ENCODE results near the gene SLC24A4.

The SLC24A4 gene

DNA sequence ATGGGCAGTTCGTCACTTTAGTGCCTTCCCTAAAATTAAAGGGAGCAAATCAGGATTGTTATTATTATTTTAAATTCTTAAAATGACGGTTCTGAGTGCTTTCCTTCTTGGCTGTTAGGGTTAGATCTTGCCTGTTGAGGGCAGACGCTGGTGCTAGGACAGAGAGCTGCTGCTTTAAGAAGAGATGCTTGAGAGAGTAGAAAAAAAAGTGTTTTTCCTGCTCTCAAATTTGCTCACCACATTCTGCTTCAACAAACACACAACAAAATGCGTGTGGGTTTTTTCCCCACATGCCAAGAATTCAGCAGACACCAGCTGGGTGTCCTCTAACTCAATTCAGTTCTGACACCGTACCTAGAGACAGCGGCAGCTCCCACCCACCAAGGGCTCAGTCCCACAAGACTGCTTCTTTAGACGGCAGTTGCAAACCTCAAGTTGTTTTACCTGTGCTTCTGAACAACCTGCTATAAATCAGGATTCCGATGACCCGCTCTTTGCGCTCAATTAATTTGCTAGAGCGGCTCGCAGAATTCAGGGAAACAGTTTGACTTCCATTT lies 114.8 kb downstream of the SLC24A4 start:
- no peak for DNase-seq (ENCODE audit: low spot score)

DNA sequence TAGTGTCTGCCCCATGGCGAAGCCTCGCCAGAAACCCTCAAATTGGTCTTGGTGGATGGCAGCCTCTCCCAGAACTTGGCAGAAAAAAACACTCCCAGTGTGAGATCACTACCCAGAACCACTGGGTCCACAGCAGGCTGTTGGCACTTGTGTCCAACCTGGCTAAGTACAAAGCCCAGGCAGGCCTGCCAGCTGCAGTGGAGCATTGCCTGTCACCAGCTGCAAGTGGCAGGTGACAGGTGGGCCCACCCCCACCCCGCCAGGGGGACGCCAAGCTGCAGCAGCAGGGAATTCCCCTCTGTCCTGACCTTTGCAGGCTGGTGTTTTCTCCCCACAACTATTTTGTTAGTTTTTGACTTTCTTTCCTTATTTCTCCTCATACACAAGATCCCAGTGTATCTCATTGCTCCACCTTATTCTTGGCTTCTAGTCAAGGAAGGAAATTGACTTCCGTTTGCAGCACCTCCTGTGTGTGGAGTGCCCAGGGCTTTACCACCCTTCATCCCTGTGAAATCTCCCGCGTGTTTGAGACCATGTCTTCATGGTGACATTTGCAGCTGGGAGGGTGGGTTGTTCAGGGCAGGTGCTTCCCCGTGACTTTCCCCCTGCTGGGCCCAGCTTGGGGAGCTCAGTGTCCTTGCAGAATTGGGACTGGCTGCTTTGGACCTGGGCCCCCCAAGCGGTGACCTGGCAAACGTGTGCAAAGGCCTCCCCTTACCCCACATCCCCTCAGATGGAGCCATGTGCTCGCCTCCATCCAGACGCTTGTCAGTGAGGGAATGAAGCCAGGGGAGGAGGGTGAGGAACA lies 116.8 kb downstream of the SLC24A4 start:
- no peak for DNase-seq (ENCODE audit: low spot score)

DNA sequence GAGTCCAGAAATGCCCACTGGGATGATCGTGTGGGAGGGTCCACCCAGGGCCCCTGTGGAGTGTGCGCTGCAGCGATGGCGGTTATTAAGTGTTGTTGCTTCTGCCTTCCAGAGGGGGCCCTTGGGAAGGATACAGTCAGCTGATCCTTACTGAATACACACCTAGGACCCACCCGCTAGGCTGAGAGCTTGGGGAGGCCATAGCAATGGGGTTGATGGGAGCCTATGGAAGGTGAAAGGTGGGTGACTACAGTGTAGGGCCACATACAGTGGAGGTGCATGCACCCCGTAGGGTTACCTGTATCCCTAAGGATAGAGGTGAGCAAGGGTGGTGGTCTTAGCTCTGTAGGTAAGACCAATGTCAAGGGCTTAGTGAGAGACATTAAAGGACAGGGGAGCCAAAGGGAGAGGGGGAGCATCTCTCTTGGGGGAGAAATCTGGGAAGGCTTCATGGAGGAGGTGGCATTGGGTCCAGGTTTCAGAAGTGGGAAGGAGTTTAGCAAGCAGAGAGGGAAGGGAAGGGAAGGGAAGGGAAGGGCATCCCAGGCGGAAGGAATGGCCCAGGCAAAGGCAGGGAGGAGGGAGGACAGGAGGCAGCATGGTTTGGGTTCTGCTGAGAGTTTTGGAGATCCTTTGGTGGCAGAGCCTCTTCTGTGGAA lies 117.5 kb downstream of the SLC24A4 start:
- no peak for DNase-seq (ENCODE audit: low spot score)

DNA sequence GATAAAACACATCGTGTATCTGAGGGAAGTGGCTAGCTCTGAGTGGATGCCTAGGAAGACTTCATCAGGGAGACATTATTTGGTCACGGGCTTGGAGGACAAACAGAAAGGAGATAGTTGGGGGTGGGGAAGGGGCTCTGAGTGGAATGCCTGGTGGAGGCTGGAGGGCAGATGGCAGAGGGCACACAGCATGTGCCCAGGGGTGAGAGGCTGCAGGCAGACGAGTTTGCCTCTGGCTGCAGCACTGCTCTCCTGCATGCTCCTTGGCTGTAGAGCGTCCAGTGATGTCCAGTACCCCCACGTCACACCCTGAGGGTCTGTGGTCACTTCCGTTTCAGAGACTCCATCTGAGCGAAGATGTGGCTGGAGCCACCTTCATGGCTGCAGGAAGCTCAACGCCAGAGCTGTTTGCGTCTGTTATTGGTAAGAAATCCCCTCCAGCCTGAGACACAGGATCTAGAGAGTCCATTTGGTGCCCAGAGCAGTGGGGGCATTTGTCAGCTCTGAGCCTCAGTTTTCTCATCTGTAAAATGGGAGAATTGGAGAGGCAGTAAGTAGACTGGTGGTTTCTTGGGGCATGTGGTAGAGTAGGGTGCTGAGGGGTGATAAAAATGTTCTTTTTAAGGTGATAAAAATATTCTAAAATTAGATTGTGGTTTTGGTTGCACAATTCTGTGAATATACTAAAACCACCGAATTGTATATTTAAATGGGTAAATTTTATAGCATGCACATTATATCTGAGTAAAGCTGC lies 119.0 kb downstream of the SLC24A4 start:
- no peak for DNase-seq (ENCODE audit: low spot score)

DNA sequence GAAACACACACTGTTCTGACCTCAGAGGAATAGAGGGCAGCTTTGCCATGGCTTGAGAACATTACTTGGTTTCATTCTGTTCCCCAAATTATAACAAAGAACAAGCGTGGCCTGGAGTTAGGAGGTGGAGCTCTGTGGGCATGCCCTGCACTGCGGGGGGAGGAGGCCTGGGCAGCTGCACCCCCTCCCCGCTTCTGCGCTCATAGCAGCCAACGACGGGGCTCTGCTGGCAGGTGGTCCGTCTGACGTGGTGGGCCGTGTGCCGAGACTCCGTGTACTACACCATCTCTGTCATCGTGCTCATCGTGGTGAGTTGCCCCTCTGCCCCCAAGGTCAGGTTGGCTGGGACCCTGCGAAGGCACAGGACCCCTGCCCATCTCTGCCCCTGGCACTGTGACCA lies 120.2 kb downstream of the SLC24A4 start:
- DNase-seq (ENCODE audit: low spot score): no peak

DNA sequence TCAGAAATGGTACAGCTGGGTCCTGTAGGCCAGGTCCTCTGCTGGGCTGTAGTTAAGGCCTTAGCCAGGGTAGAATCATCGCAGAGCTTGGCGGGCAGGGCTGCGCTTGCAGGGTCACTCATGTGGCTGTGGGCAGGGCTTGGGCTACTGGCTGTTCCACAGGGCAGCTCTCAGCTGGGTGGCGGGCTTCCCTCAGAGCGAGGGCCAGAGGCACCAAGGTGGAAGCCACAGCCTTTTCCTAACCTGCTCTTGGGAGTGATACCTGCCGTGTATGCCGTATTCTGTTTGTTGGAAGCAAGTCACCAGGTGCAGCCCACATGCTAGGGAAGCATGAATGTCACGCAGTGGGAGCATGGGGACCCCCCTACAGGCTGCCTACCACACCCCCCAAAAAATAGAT lies 120.8 kb downstream of the SLC24A4 start:
- DNase-seq (ENCODE audit: low spot score): no peak

DNA sequence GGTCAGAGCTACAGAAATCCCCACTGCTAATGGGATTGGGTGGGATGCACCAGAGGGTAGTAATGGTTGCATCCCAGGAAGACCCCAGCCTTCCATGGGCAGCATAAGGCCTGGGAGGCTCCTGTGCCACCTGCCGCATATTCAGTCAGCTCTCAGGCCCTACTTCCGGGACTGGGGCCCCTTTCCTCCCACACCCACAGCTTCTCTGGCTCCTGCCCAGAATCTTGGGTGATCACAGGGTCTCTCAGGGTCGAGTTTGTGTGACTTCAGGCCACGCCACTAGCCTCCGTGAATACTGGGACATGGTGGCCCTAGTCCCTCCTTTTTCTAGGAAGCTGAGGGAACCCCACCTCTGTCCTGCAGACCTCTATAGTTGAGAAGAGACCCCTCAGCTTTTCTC lies 123.8 kb downstream of the SLC24A4 start:
- no peak for DNase-seq (ENCODE audit: low spot score)

DNA sequence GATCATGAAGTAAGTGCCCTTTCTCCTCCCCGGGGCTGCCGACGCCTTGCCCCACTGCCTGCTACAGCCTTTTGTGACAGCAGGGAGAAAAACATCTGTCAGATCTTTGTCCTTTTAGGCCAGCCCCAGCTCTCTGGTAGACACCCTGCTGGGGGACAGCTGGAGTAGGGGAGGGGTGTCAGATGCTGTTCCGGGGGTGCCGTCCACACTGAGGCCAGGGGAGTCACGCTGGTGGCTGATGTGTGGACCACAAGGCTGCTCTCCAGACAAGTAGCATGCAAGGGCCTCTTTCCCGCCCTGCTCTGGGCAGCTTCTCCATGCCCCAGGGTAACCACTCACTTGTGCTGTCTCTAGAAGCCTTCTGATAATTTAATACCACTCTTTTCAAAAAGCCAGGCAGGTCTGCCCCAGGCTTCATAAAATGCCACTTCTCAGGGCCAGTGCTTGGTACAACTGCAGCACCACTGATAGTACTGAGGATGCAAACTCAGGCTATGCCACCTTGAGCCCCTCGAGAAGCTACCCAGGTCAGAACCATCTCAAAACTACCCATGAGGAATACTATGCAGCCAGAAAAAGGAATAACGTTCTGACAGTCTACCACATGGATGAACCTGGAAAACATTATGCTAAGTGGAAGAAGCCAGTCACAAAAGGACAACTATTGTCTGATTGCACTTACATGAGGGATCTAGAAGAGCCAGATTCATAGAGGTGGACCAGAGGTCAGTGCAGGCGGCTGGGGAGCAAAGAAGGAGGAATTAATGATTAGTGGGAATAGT lies 124.6 kb downstream of the SLC24A4 start:
- DNase-seq (ENCODE audit: low spot score): no peak

DNA sequence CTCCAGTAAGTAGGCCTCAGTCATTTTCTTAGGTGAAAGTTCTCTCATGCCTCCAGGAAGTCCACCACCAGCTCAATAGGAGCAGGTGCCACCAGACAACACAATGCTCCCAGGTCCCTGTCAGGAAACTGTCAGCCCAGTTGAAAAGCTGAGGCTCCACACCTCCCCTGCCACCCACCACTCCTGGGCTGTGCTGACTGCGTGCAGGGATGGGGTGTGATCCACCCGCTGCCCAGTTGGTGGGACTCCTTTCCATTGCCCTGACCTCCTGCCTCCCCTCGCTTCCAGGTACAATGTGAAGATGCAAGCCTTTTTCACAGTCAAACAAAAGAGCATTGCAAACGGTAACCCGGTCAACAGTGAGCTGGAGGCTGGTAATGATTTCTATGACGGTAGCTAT lies 125.8 kb downstream of the SLC24A4 start:
- DNase-seq (ENCODE audit: low spot score): no peak

DNA sequence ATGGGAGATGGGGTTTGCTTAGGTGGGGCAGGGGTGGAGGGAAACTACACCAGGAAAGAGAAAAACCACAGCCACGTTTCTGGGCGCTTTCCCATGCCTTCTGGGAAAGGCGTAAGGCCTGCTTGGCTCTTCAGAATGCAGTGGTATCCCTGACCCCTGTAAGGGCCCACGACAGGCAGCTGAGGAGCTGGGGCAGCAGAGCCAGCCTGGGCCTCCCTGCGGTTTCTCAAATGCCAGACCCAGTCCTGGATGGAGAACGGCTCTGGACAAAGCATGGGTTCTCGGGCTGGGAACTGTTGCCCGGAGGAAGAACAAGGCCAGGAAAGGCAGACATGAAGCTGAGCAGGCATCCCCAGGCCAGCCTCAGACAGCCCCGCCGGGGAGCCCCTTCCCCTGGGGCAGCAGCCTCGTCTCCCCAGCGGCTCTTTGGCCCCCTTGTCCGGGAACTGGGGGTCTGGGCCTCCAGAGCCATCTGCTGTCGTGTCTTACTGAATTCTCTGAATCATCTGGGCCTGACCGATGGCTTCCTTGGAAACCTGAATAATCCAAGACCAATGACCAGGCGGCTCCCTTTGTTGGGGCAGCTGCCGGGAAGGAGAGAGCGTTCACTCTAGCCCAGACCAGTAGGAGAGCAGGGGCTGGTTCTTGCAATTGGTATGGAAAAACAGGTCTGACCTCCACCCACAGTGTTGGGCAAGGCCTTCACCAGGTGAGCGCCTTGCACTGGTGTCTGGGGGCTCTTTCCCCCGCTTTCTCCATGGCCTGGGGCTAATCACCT lies 126.6 kb downstream of the SLC24A4 start:
- DNase-seq (ENCODE audit: low spot score): no peak

DNA sequence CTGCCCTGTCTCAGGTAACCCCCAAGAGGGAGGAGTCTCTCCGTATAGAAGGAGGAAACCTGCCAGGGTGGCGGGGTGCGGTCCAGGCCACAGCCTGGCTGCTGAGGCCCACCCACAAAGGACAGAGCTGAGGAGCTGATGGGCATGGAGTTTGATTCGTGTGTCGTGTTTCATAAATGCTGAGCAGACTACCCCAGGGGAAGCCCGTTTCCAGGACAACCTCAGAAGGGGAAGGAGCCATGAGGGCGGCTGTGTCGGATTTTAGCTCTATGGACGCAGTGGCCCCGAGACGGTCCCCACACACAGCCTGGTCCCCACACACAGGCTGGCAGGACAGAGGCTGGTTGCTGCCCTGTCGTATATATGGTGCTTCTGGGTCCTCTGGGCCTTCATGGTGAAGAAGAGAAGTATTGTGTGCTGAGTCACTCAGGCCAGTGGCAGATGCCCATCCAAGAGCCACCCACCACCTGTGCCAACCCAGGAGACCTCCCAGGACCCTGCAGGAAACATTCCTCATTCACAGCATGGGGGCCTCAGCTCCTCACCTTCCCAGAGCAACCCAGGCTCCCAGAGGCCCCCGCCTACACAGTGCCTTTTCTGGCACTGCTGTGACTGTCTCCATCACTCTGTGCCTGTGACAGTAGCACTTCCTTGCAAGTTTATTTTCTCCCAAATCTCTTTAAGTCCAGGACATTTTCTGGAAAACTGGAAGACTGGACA lies 127.5 kb downstream of the SLC24A4 start:
- no peak for DNase-seq (ENCODE audit: low spot score)

DNA sequence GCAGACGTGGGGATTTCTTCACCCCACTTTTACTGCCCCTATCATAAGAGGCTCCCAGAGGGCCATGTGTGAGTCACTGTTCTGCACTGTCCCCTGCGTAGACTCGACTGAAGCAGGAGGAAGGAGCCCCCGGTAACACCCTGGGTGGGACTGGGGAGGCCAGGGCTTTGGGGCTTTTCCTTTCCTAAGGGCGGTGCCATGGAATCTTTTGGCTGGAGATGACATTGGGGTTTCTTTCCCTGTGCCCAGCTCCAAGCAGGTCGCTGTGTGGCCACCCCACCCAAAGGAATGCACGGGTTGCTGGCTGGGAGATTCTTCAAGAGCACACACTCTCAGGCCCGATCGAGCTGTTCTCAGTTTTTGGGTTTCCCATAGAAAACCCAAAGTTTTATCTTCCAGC lies 128.3 kb downstream of the SLC24A4 start:
- DNase-seq (ENCODE audit: low spot score): no peak

DNA sequence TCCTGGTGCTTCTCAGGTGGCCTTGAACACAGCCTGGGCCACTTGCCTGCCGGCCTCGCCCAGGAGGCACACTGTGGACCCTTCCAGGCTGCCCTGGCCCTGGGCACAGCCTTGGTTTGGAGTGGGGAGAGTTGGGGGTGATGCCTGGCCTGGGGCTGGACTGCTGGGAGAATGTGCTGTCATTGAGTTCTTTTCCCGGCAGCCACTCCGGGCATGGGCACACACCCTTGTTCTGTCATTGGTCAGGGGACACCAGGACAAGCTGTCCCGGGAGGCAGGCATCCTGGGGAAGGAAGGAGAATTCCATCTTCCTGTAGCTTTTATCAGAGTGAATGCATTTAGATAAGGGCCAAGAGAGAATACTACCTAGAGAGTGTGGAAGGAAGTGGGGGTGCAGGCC lies 128.8 kb downstream of the SLC24A4 start:
- DNase-seq (ENCODE audit: low spot score): no peak

DNA sequence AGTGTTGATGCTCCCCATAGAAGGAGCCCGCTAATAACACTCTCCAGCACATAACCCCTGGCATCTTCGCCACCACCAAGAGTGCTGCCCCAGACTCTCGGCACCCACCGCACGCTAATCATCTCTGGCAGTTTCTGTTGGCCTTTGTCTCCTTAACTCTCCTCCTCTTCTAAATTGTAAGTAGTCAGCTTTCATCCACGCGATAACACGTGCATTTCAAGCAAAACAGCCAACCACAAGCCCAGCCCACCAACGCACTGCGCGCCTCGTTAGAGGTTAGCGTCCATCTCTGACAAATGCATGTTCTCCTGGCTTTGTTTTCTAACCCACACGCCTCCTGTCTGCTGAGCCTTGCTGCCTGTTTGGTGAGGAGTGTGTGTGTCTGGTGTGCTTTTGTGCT lies 129.5 kb downstream of the SLC24A4 start:
- no peak for DNase-seq (ENCODE audit: low spot score)

DNA sequence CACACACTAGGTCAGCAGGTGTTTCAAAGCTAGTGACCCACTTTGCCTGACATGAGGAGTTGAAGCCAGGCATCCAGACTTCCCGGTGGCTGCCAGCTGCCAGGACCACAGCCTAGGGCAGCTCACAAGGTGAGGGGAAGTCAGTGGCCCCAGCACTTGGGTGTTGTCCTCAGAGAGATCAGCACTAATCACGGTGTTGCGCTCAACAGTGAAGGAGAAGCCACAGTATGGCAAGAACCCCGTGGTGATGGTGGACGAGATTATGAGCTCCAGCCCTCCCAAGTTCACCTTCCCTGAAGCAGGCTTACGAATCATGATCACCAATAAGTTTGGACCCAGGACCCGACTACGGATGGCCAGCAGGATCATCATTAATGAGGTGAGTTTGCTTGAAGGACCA lies 130.7 kb downstream of the SLC24A4 start:
- no peak for DNase-seq (ENCODE audit: low spot score)

DNA sequence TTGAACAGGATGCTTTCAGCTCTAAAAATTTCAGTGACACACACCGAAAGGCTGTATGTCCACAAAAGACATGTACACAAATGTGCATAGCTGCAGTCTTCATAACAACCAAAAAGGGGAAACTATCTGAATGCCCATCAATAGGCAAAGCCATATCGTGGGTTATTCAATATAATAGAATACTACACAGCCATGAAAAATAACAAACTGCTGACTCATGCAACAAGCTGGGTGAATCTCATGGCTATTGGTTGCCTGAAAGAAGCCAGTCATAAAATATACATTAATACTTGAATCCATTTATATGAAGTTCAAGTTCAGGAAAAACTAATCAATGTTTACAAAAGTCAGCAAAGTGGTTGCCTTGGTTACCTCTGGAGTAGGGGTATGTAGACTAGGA lies 132.3 kb downstream of the SLC24A4 start:
- no peak for DNase-seq (ENCODE audit: low spot score)

DNA sequence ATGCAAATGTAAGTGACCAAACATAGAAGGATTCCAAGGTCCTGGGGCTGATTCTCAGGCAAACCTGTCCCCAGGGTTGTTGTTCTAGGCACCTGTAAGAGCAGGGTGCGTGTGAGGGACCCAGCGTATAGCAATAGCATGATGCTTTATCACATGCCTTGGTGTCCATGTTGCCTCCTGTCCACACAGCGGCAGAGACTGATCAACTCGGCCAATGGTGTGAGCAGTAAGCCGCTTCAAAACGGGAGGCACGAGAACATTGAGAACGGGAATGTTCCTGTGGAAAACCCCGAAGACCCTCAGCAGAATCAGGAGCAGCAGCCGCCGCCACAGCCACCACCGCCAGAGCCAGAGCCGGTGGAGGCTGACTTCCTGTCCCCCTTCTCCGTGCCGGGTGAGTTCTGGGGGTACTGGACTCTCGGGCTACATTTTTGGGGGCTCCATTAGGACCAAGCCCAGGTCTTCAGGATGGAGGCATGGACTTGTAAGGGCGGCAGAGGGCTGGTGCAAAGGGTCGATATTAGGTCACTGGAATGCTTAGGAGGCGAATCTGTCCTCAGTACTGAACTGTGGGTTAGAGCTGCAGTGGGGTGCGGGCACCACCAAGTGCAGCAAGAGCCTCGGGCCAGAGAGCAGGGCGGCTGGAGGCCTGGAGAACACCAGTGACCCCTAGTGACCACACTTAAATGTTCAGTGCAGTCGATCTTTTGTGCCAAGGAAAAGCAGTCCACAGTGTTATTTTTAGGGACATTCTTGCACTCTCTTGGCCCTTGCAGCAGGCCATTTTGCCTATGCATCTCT lies 133.4 kb downstream of the SLC24A4 start:
- no peak for DNase-seq (ENCODE audit: low spot score)

DNA sequence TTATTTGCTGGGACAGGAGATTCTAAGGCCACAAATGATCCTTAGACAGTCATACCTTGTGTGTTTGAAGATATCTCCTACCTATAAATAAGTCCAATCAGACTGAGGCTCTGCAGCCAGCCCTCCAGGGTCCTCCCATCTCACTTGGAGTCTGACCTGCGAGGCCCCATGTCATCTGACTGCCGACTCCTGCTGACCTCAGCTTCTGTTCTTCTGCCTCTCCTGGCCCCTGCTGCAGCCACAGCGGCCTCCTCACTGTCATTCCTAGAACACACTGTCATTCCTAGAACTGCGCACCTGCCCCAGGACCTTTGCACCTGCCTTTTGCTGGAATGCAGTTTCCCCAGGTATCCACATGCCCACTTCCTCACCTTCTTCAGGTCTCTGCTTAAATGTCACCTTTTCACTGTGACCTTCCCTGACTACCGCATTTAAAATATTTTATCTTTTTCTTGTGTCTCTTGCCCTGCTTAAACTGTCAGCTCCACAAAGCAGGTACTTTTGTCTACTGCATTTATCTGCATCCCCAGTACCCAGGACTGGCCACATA lies 134.1 kb downstream of the SLC24A4 start:
- DNase-seq (ENCODE audit: low spot score): no peak
